Fibroblast of the conjunctiva (primary cell): ENCODE data around the gene ZDHHC22.

ENCODE experiments used
- DNase-seq: peaks from one replicate; pipeline ENCODE4 v3.0.0-alpha.2; 2010; ENCODE audit warnings: low read depth

Gene ZDHHC22

GRCh38 chr14:77103951-77104350 is 37.6 kb downstream of the ZDHHC22 start:
- no peak for DNase-seq

- DNase-seq, result no peak
These were observed 38.1 kb downstream of the ZDHHC22 start for GRCh38 chr14:77103475-77103874.

GRCh38 chr14:77102154-77102553 is 39.4 kb downstream of the ZDHHC22 start:
- no peak for DNase-seq

- no peak for DNase-seq
These were observed 40.6 kb downstream of the ZDHHC22 start for GRCh38 chr14:77100961-77101360.

GRCh38 chr14:77099425-77100167 is 42.0 kb downstream of the ZDHHC22 start:
- DNase-seq, result peak; percentile 63

- no peak for DNase-seq
These were observed 42.9 kb downstream of the ZDHHC22 start for GRCh38 chr14:77098529-77099353.

- DNase-seq, result peak; percentile 96
These were observed 43.7 kb downstream of the ZDHHC22 start, which contains the start of gene CIPC for GRCh38 chr14:77097700-77098528. Gene CIPC (plus strand): TSS chr14:77098258. CDS start chr14:77105709, 7,451 bp downstream.

- DNase-seq, result no peak
These were observed 44.4 kb downstream of the ZDHHC22 start for GRCh38 chr14:77097006-77097699.

- peak; percentile 74 for DNase-seq
These were observed 46.8 kb downstream of the ZDHHC22 start for GRCh38 chr14:77094672-77095284.

GRCh38 chr14:77092676-77093075 is 48.9 kb downstream of the ZDHHC22 start:
- DNase-seq, result no peak

- DNase-seq, result no peak
These were observed 50.1 kb downstream of the ZDHHC22 start for GRCh38 chr14:77091518-77091917.

- DNase-seq, result no peak
These were observed 52.9 kb downstream of the ZDHHC22 start for GRCh38 chr14:77088645-77089044.

- DNase-seq, result no peak
These were observed 53.4 kb downstream of the ZDHHC22 start for GRCh38 chr14:77088219-77088618.

- no peak for DNase-seq
These were observed 54.0 kb downstream of the ZDHHC22 start for GRCh38 chr14:77087631-77088030.

- no peak for DNase-seq
These were observed 54.6 kb downstream of the ZDHHC22 start for GRCh38 chr14:77086951-77087350.

- DNase-seq, result no peak
These were observed 55.4 kb downstream of the ZDHHC22 start for GRCh38 chr14:77086017-77086727.

GRCh38 chr14:77085538-77085937 is 56.1 kb downstream of the ZDHHC22 start:
- no peak for DNase-seq

- DNase-seq, result no peak
These were observed 56.6 kb downstream of the ZDHHC22 start for GRCh38 chr14:77084985-77085384.

GRCh38 chr14:77083082-77083481 is 58.5 kb downstream of the ZDHHC22 start:
- DNase-seq, result no peak

- no peak for DNase-seq
These were observed 59.2 kb downstream of the ZDHHC22 start for GRCh38 chr14:77082356-77082755.
